Omental fat pad (tissue), 4 donors: ENCODE results near the gene NDUFA6. TPM values are rescaled to one million over a fixed set of nuclear protein-coding genes. Genes with fewer than 3 reads are reported as not detected.

Experiments
- ATAC-seq: fragments of 150-250 bp; one replicate; pipeline ENCODE4 v1.9.1; 2016; ENCODE audit warnings: mild to moderate bottlenecking, moderate library complexity; ENCODE audit not compliant: low FRiP score
- DNase-seq: peaks from one replicate; pipeline ENCODE4 v3.0.0-alpha.2; 2019; ENCODE audit warnings: low spot score
- CTCF ChIP-seq, 3 donors: fragments of 450-650 bp; IDR thresholded peaks; one replicate each; pipeline ENCODE4 v1.5.1; 2016 to 2017; ENCODE audit warnings: antibody characterized with exemption in 3 of 3, mild to moderate bottlenecking in 3 of 3, moderate library complexity in 2 of 3
- total RNA-seq, 4 donors: library from RNA; depleted of rRNA; stranded (reverse); fragments of >200 nt; gene quantifications; one replicate each; pipeline ENCODE4 v1.1.0, GENCODE V29; 2016

Gene NDUFA6
- total RNA-seq, 4 donors from 2014 or later: 55.5 to 59.3 (median 57.7) TPM

- no peak for TF ChIP-seq CTCF (IDR thresholded peaks at IDR 0.05)
- DNase-seq (no peak), ATAC-seq (no peak)
Observed at GRCh38 chr22:42084874-42085273, 5.7 kb downstream of the NDUFA6 start.

GRCh38 chr22:42083119-42083518 is 7.5 kb downstream of the NDUFA6 start:
- no peak for DNase-seq
- TF ChIP-seq CTCF (IDR thresholded peaks at IDR 0.05): no peak
- no peak for ATAC-seq

GRCh38 chr22:42080287-42080686 is 10.3 kb downstream of the NDUFA6 start:
- no peak for TF ChIP-seq CTCF (IDR thresholded peaks at IDR 0.05)
- DNase-seq (no peak), ATAC-seq (no peak)

- peak; percentile 95 for DNase-seq
- TF ChIP-seq CTCF (IDR thresholded peaks at IDR 0.05): no peak
- peak; percentile 96 for ATAC-seq
Observed at GRCh38 chr22:42079319-42080251, 11.0 kb downstream of the NDUFA6 start, which contains the start of gene SMDT1. TSS of gene SMDT1 (plus strand) at chr22:42079700. CDS start at chr22:42079769, 69 bp downstream.

- peak; percentile 1 for ATAC-seq
- no peak for DNase-seq
Observed at GRCh38 chr22:42078469-42079318, 11.9 kb downstream of the NDUFA6 start.

More at GRCh38 chr22:42078469-42079318, 11.9 kb downstream of the NDUFA6 start:
- no peak for TF ChIP-seq CTCF (IDR thresholded peaks at IDR 0.05)
